C4-2B (cell line): Measurements from ENCODE around the gene NR4A3.

Experiments used
- ZFX ChIP-seq: fragments of 450-650 bp; IDR thresholded peaks from 2 replicates; pipeline ENCODE4 v1.6.1; 2017
- TF ChIP-seq, protein P1 (sequence below): fragments of 450-650 bp; conservative IDR thresholded peaks from 2 replicates; pipeline ENCODE4 v1.5.1; 2017; ENCODE audit warnings: mild to moderate bottlenecking

DNA sequence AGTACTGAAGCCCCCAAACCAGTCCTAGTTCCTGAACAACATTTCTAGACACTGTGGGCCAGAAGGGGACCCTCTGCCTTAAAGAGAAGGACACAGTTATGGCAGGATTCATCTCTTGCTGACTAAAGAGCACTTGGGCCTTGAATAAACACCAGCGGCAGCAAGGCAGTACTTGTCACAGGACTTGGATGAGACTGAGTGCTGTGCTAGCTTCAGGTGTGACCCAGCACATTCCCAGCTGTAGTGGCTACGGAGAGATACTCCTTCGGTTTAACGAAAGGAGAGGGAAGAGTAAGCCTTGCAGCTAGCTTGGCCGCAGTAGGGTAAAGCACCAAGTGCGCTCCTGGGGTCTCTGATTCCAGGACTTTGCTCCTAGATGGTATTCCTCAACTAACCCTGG is 73.8 kb downstream of the NR4A3 start:
- TF ChIP-seq, protein P1, sequence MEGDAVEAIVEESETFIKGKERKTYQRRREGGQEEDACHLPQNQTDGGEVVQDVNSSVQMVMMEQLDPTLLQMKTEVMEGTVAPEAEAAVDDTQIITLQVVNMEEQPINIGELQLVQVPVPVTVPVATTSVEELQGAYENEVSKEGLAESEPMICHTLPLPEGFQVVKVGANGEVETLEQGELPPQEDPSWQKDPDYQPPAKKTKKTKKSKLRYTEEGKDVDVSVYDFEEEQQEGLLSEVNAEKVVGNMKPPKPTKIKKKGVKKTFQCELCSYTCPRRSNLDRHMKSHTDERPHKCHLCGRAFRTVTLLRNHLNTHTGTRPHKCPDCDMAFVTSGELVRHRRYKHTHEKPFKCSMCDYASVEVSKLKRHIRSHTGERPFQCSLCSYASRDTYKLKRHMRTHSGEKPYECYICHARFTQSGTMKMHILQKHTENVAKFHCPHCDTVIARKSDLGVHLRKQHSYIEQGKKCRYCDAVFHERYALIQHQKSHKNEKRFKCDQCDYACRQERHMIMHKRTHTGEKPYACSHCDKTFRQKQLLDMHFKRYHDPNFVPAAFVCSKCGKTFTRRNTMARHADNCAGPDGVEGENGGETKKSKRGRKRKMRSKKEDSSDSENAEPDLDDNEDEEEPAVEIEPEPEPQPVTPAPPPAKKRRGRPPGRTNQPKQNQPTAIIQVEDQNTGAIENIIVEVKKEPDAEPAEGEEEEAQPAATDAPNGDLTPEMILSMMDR: no peak
- TF ChIP-seq ZFX: no peak
